VCaP (cell line): ENCODE results near the gene OGFOD3.
"Not testable (repeated sequence)": the region's sequence is repeated elsewhere in the genome, so short reads cannot be mapped to it uniquely, and the experiment has no call there.

Experiments used
- H3K27ac ChIP-seq: fragments of 450-650 bp; 2 replicates; pipeline ENCODE4 v1.5.1; 2017
- TF ChIP-seq, protein P1 (sequence below): fragments of 450-650 bp; conservative IDR thresholded peaks from 2 replicates; pipeline ENCODE4 v1.5.1; 2017; ENCODE audit warnings: mild to moderate bottlenecking, moderate library complexity

The OGFOD3 gene

DNA sequence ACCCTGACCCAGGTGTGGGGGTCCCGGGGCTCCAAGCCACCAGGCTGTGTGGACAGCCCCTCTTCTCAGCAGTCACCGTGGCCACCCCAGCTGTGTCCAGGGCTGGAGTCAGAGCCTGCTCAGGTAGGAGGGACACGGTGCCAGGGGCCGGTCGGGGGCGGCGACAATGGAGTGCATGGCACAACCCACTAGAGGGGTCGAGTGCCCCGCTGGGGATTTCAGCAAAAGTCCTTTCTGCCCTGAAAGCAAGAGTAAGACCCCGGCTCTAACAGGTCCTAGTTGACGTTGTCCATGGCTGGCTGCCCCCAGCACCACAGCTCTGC, 35.5 kb downstream of the OGFOD3 start:
- TF ChIP-seq, protein P1, sequence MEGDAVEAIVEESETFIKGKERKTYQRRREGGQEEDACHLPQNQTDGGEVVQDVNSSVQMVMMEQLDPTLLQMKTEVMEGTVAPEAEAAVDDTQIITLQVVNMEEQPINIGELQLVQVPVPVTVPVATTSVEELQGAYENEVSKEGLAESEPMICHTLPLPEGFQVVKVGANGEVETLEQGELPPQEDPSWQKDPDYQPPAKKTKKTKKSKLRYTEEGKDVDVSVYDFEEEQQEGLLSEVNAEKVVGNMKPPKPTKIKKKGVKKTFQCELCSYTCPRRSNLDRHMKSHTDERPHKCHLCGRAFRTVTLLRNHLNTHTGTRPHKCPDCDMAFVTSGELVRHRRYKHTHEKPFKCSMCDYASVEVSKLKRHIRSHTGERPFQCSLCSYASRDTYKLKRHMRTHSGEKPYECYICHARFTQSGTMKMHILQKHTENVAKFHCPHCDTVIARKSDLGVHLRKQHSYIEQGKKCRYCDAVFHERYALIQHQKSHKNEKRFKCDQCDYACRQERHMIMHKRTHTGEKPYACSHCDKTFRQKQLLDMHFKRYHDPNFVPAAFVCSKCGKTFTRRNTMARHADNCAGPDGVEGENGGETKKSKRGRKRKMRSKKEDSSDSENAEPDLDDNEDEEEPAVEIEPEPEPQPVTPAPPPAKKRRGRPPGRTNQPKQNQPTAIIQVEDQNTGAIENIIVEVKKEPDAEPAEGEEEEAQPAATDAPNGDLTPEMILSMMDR = no peak
- H3K27ac ChIP-seq = no peak overlapping the region

DNA sequence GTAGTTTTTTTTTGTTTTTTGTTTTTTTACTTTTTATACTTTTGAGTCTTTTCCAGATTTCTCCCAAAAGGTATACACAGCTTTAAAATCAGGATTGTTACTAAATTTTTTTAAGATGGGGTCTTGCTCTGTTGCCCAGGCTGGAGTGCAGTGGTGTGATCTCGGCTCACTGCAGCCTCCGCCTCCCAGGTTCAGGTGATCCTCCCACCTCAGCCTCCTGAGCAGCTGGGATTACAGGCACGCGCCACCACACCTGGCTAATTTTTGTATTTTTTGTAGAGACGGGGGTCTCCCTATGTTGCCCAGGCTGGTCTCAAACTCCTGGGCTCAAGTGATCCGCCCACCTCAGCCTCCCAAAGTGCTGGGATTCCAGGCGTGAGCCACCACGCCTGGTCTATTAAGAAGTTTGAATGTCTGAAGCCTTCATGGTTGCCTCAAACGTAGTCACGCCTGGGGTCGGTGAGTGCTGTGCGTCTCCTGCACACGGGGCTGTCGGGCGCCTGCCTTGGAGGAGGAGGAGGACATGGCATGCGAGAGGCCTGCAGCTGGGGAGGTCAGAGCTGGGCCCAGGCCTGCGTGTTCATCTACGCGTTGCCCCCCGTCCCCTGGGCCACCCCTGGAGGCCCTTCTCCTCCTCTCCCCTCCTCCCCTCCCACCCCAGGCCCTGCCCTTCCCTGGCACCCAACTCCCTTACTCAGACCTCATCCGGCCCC, 36.0 kb downstream of the OGFOD3 start:
- not testable (repeated sequence) for H3K27ac ChIP-seq

DNA sequence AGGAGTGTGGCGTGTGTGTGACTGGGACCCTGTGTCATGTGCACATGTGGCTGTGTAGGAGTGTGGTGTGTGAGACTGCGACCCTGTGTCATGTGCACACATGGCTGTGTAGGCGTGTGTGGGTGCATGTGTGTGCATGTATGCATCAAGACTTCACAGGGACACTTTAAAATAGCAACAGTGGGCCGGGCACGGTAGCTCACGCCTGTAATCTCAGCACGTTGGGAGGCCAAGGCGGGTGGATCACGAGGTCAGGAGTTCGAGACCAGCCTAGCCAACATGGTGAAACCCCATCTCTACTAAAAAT, 36.7 kb downstream of the OGFOD3 start:
- H3K27ac ChIP-seq = not testable (repeated sequence)

DNA sequence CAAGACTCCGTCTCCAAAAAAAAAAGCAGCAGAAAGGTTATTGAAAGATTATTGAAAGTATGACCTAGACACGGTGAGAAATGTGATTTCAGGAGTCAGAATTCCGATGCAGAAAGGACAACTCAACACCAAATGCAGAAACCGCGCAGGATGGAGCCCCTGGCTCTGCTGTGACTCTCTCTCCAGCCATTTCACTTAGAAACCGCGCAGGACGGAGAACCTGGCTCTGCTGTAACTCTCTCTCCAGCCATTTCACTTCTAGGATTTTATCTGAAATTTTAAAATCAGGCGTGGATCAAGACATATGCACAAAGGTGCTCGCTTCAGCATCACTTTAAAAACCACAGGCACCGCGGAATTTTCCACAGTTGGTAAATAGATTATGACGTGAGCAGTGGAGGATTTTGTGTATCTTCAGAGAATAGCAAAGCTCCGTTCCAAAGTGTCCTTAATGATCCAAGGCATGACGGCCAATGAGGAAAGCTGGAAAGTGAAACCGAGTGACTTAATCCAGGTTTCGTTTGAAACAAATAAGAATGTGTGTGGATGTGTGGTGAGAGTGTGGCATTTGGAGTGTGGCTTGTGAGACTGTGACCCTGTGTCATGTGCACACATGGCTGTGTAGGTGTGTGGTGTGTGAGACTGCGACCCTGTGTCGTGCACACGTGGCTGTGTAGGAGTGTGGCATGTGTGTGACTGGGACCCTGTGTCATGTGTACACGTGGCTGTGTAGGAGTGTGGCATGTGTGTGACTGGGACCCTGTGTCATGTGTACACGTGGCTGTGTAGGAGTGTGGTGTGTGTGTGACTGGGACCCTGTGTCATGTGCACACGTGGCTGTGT, 37.3 kb downstream of the OGFOD3 start:
- TF ChIP-seq, protein P1 = no peak
- peak overlapping the region; percentile 19; the same call in 1 of the 2 replicates for H3K27ac ChIP-seq

DNA sequence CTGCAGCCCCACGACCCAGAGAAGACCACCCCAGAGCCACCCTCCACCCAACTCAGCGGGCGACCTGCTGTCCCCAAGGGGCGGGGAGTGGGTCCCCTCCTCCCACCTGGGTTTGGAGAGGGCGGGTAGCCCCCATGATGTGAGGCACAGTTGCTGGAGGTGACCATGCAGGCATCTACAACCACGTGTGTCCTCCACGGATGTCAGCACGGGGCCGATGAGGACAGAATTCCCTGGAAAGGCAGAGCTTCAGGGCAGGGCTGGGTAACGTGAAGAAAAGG, 39.7 kb downstream of the OGFOD3 start:
- TF ChIP-seq, protein P1 = no peak
- no peak overlapping the region for H3K27ac ChIP-seq

DNA sequence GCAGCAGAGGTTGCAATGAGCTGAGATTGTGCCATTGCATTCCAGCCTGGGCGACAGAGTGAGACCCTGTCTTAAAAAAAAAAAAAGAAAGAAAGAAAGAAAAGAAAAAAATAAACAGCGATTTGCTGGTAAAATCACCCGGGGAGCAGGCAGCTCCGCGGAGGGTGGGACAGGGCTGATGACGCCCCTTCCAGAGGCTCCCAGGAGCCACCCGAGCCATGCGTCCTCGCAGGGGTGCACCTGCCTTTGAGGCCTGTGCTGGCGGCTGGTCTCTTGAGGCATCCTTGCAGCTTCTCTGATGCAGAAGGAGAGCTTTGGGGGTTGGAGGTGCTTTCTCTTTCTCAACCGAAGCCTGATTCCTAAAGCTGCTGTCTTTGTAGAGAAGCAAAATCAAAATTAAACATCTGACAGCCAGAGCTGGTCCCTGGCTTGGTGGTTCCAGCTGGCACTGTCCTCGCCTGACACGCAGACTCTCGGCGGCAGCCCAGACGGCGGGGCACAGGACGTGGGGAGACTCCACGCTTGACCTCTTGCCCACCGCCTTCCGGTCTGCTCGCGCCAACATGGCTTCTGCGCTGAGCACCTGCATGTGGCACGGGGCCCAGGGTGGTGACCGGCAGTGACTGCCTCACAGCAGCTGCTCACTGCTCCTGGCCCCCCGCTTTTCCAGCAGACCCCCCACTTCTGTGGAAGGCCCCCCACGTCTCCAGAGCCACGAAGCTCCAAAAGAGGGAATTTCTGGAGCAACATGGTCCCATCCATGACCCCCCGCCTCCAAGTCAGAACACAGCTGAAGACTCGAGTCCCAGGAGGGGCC, 40.3 kb downstream of the OGFOD3 start:
- no peak overlapping the region for H3K27ac ChIP-seq
- TF ChIP-seq, protein P1 = no peak

DNA sequence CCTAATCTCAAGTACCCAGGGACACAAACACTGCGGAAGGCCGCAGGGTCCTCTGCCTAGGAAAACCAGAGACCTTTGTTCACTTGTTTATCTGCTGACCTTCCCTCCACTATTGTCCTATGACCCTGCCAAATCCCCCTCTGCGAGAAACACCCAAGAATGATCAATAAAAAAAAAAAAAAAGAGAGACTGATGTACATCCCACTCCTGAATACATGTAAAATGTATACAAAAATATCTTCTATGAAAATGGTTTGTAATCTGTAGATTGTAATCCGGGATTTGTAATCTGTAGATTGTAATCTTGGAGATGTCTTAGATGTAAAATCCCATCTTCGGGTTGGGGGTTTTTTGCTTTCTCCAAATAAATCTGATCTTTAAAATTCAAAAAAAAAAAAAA, 41.1 kb downstream of the OGFOD3 start:
- H3K27ac ChIP-seq = not testable (repeated sequence)

DNA sequence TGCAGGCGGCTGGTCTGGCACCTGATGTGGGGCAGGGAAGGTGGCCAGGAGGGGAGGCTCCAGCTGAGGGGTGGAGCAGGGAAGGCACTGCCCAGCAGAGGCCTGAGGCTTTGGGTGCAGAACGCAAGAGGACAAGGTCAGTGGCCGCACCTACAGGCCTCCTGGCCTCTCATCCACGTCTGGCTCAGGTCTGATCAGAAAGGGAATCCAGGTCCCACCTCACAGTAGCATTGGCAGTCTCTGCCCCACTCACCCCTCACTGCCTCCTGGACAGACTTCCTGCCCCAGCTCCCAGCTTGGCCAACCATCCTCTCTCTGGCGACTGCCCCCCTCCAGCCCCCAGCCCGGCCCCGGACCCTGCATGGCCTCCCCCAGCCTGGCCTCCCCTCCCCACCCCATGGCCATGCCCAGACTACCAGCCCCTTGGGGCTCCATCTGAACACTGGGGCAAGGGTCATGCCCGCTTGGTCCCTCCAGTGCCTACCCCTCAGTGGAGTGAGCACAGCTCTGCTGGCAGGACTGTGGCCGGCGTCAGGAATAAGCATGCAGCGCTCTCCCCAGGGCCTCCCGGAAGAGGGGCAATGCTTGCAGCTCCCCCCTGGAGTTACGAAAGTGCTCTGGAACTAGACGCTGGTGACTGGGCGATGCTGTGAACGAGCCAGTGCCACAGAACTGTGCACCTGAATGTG, 42.2 kb downstream of the OGFOD3 start:
- H3K27ac ChIP-seq = no peak overlapping the region
- TF ChIP-seq, protein P1 = no peak
